Hepatocyte (in vitro differentiated cells): Measurements from ENCODE around the gene TRRAP. TPM values are rescaled to one million over a fixed set of nuclear protein-coding genes. Genes with fewer than 3 reads are reported as not detected.

Experiments
- DNase-seq: peaks from one replicate; pipeline ENCODE4 v3.0.0-alpha.2; 2016; ENCODE audit warnings: low spot score
- H2AFZ ChIP-seq: fragments of 200-600 bp; sonication (generic); 2 replicates; pipeline ENCODE4 v1.6.0; 2016; ENCODE audit warnings: antibody characterized with exemption, mild to moderate bottlenecking
- H3K27ac ChIP-seq: fragments of 200-600 bp; sonication (generic); 2 replicates; pipeline ENCODE4 v1.5.1; 2016; ENCODE audit warnings: mild to moderate bottlenecking
- H3K27me3 ChIP-seq: fragments of 200-600 bp; sonication (generic); 2 replicates; pipeline ENCODE4 v1.6.1; 2016
- H3K36me3 ChIP-seq: fragments of 200-600 bp; sonication (generic); replicated peaks from 2 replicates; pipeline ENCODE4 v1.5.1; 2016; ENCODE audit warnings: low read depth; ENCODE audit not compliant: insufficient read depth
- H3K4me1 ChIP-seq: fragments of 200-600 bp; sonication (generic); 2 replicates; pipeline ENCODE4 v1.5.1; 2016; ENCODE audit warnings: mild to moderate bottlenecking, moderate library complexity; ENCODE audit not compliant: insufficient read depth
- H3K4me2 ChIP-seq: fragments of 200-600 bp; sonication (generic); 2 replicates; pipeline ENCODE4 v1.6.0; 2016
- H3K4me3 ChIP-seq: fragments of 200-600 bp; sonication (generic); 2 replicates; pipeline ENCODE4 v1.5.1; 2016; ENCODE audit warnings: mild to moderate bottlenecking
- H3K79me2 ChIP-seq: fragments of 200-600 bp; sonication (generic); 2 replicates; pipeline ENCODE4 v1.6.0; 2017; ENCODE audit warnings: mild to moderate bottlenecking
- H3K9me2 ChIP-seq: fragments of 200-600 bp; sonication (generic); replicated peaks from 2 replicates; pipeline ENCODE4 v1.6.0; 2017; ENCODE audit warnings: mild to moderate bottlenecking; ENCODE audit not compliant: insufficient read depth
- H3K9me3 ChIP-seq: fragments of 200-600 bp; sonication (generic); 2 replicates; pipeline ENCODE4 v1.5.1; 2016; ENCODE audit warnings: low read depth, mild to moderate bottlenecking
- H4K20me1 ChIP-seq: fragments of 200-600 bp; sonication (generic); 2 replicates; pipeline ENCODE4 v1.6.0; 2016; ENCODE audit warnings: mild to moderate bottlenecking; ENCODE audit not compliant: insufficient read depth, poor library complexity, severe bottlenecking
- CTCF ChIP-seq: fragments of 200-600 bp; sonication (generic); IDR thresholded peaks from 2 replicates; pipeline ENCODE4 v1.5.1; 2016; ENCODE audit warnings: antibody characterized with exemption, mild to moderate bottlenecking; ENCODE audit not compliant: poor library complexity
- EZH2 ChIP-seq: fragments of 200-600 bp; sonication (generic); IDR thresholded peaks from 2 replicates; pipeline ENCODE4 v1.6.1; 2016; ENCODE audit warnings: antibody characterized with exemption, mild to moderate bottlenecking, borderline replicate concordance
- EZH2phosphoT487 ChIP-seq: fragments of 200-600 bp; sonication (generic); IDR thresholded peaks from one replicate; pipeline ENCODE4 v1.6.1; 2018; ENCODE audit warnings: antibody characterized with exemption, mild to moderate bottlenecking, low read depth, moderate library complexity; ENCODE audit not compliant: unreplicated experiment, severe bottlenecking
- WGBS: methylation state at CpG from one replicate; pipeline ENCODE4 v1.1.6; 2016; ENCODE audit warnings: low lambda C conversion rate; ENCODE audit errors: missing lambda C conversion rate; 5-methylcytosine and 5-hydroxymethylcytosine counted together
- polyA plus RNA-seq: library from polyadenylated mRNA; unstranded; fragments of >200 nt; fragmentation: Nextera tagmentation; extraction: Ambion mirVana; gene quantifications from 2 replicates; pipeline ENCODE4 v1.2.1, GENCODE V29; 2016
- total RNA-seq: library from RNA; depleted of rRNA; stranded (reverse); fragments of >200 nt; gene quantifications from 2 replicates; pipeline ENCODE4 v1.2.3, GENCODE V29; 2014

TRRAP gene
- total and polyA plus RNA-seq, 2 experiments from 2014 or later, result 6.1 to 25.1 TPM

- H2AFZ ChIP-seq, result no peak overlapping the region
- H4K20me1 ChIP-seq, result no peaks in the 10 kb centered on the region
- 95% methylated on average over 3 of the region's 3 CpGs for WGBS
- H3K27ac ChIP-seq, result no peak overlapping the region
- H3K27me3 ChIP-seq, result no peaks in the 10 kb centered on the region
- no peaks in the 10 kb centered on the region for H3K9me3 ChIP-seq
- peaks cover 9% of the 10 kb centered on the region for H3K4me1 ChIP-seq
- H3K4me2 ChIP-seq, result no peak overlapping the region
- no peak for TF ChIP-seq CTCF
- TF ChIP-seq EZH2phosphoT487, result no peak
- TF ChIP-seq EZH2, result no peak
- H3K4me3 ChIP-seq, result no peak overlapping the region
- H3K79me2 ChIP-seq, result peaks cover 15% of the 10 kb centered on the region
- H3K9me2 ChIP-seq, result no peaks in the 10 kb centered on the region
- H3K36me3 ChIP-seq, result no peaks in the 10 kb centered on the region
- no peak for DNase-seq
Observed at GRCh38 chr7:99021941-99022560, 143.7 kb downstream of the TRRAP start.

DNA sequence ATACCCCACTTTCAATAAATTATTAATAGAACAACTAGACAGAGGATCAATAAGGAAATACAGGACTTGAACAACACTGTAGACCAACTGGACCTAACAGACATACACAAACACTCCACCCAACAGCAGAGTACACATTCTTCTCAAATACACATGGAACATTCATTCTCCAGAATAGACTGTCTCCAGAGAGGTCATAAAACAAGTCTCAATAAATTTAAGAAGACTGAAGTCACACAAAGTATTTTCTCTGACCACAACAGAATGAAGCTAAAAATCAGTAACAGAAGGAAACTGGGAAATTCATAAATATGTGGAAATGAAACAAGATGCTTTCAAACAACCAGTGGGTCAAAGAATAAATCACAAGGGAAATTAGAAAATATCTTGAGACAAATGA, 145.7 kb downstream of the TRRAP start:
- TF ChIP-seq EZH2 (no peak), EZH2phosphoT487 (no peak), CTCF (no peak)
- H3K4me1 ChIP-seq, result peaks cover 9% of the 10 kb centered on the region
- H2AFZ ChIP-seq, result no peak overlapping the region
- H3K9me2 ChIP-seq, result no peaks in the 10 kb centered on the region
- H3K36me3 ChIP-seq, result no peaks in the 10 kb centered on the region
- no peak overlapping the region for H3K4me3 ChIP-seq
- H3K79me2 ChIP-seq, result peaks cover 6% of the 10 kb centered on the region
- no peak for DNase-seq
- H3K4me2 ChIP-seq, result no peak overlapping the region
- peak overlapping the region; percentile 1 for H3K27ac ChIP-seq
- H3K27me3 ChIP-seq, result no peaks in the 10 kb centered on the region
- no peaks in the 10 kb centered on the region for H3K9me3 ChIP-seq
- H4K20me1 ChIP-seq, result no peaks in the 10 kb centered on the region

DNA sequence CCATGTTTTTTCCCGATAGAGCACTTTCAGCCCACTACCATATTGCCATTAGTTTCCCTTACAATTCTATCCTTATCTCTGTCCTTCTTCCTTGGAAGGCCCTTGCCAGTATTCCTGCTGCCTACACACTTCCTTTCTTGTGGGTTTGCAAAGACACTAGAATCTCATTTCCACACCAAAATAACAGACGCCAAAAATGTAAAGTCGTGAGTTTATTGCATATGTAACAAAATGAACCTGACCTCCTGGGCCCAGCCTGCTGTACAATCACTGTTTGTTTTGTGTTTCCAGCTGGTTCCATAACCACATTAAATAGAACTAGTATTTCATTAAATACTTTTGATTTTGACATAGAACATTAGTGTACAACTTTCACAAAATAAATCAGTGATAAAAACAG, 148.9 kb downstream of the TRRAP start:
- H3K9me3 ChIP-seq, result no peaks in the 10 kb centered on the region
- no peak for DNase-seq
- H2AFZ ChIP-seq, result no peak overlapping the region
- H3K4me1 ChIP-seq, result peaks cover 9% of the 10 kb centered on the region
- peaks cover 4% of the 10 kb centered on the region for H3K36me3 ChIP-seq
- no peak overlapping the region for H3K4me2 ChIP-seq
- H3K79me2 ChIP-seq, result peaks cover 6% of the 10 kb centered on the region
- H3K27me3 ChIP-seq, result no peaks in the 10 kb centered on the region
- no peak for TF ChIP-seq EZH2phosphoT487
- no peak for TF ChIP-seq CTCF
- no peak for TF ChIP-seq EZH2
- no peaks in the 10 kb centered on the region for H3K9me2 ChIP-seq
- no peak overlapping the region for H3K4me3 ChIP-seq
- 85% methylated on average over 3 of the region's 3 CpGs for WGBS
- H3K27ac ChIP-seq, result no peak overlapping the region
- H4K20me1 ChIP-seq, result no peaks in the 10 kb centered on the region
